Vagina (tissue), 2 donors: ENCODE measurements around the gene PREB. TPM values are rescaled to one million over a fixed set of nuclear protein-coding genes. Genes with fewer than 3 reads are reported as not detected.
"Not testable (repeated sequence)": the region's sequence is repeated elsewhere in the genome, so short reads cannot be mapped to it uniquely, and the experiment has no call there.

Source experiments
- DNase-seq, 2 donors: peaks; one replicate each; pipeline ENCODE4 v3.0.0-alpha.2; 2017; ENCODE audit errors: extremely low spot score in 2 of 2
- H3K27ac ChIP-seq: fragments of 200-600 bp; sonication (generic); one replicate; pipeline ENCODE4 v1.5.1; 2019
- H3K27me3 ChIP-seq: fragments of 200-600 bp; sonication (generic); one replicate; pipeline ENCODE4 v1.5.1; 2019
- H3K36me3 ChIP-seq, 2 donors: fragments of 200-600 bp; sonication (generic); one replicate each; pipeline ENCODE4 v1.5.1; 2017 to 2019
- H3K4me1 ChIP-seq: fragments of 200-600 bp; sonication (generic); one replicate; pipeline ENCODE4 v1.5.1; 2019
- H3K4me3 ChIP-seq, 2 donors: fragments of 200-600 bp; sonication (generic); 1 replicate in 1 of 2; 2 replicates in 1 of 2; pipeline ENCODE4 v1.5.1; 2016 to 2019
- H3K9me3 ChIP-seq: fragments of 200-600 bp; sonication (generic); one replicate; pipeline ENCODE4 v1.5.1; 2019
- CTCF ChIP-seq, 3 experiments: fragments of 450-650 bp in 2 of 3; fragments of 200-600 bp in 1 of 3; sonication (generic) in 1 of 3; IDR thresholded peaks; one replicate each; pipeline ENCODE4 v1.5.1; 2017 to 2019; ENCODE audit warnings: antibody characterized with exemption in 3 of 3, mild to moderate bottlenecking in 2 of 3, moderate library complexity in 2 of 3
- POLR2A ChIP-seq, 2 donors: fragments of 450-650 bp; IDR thresholded peaks; one replicate each; pipeline ENCODE4 v1.6.1; 2017; ENCODE audit warnings: antibody characterized with exemption in 2 of 2, mild to moderate bottlenecking in 2 of 2, moderate library complexity in 2 of 2
- POLR2AphosphoS5 ChIP-seq, 2 donors: sonication (generic); formaldehyde crosslinking; IDR thresholded peaks; one replicate each; pipeline ENCODE4 v1.9.0; 2017; ENCODE audit warnings: antibody characterized with exemption in 2 of 2, mild to moderate bottlenecking in 2 of 2, low read depth in 1 of 2; ENCODE audit not compliant: insufficient read depth in 1 of 2
- intact Hi-C: fragments of 100-400 bp; cut with DNase I; formaldehyde crosslinking; loops from one replicate; pipeline ENCODE4 v1.15.1; 2023
- total RNA-seq: library from RNA; depleted of rRNA; stranded (reverse); fragments of >200 nt; gene quantifications from one replicate; pipeline ENCODE4 v1.2.3, GENCODE V29; 2016

The PREB gene
- total RNA-seq, 1 donor from 2014 or later, result 57.5 TPM

GRCh38 chr2:27178469-27178868 is 44.0 kb upstream of the PREB start:
- Histone ChIP-seq H3K4me1 (no peaks in the 10 kb centered on the region), H3K27me3 (no peaks in the 10 kb centered on the region), H3K36me3 (no peaks in the 10 kb centered on the region), H3K4me3 (no peak overlapping the region), H3K9me3 (no peaks in the 10 kb centered on the region), H3K27ac (no peak overlapping the region)
- intact Hi-C loops, result no loop called here
- DNase-seq, result no peak
- TF ChIP-seq POLR2AphosphoS5 (IDR thresholded peaks at IDR 0.05; ENCODE audit: insufficient read depth in 1 of 2, low read depth in 1 of 2), result no peak
- no peak for TF ChIP-seq CTCF (IDR thresholded peaks at IDR 0.05)
- TF ChIP-seq POLR2A (IDR thresholded peaks at IDR 0.05), result no peak

GRCh38 chr2:27177441-27178351 is 43.3 kb upstream of the PREB start:
- no peaks in the 10 kb centered on the region for H3K9me3 ChIP-seq
- TF ChIP-seq POLR2AphosphoS5 (IDR thresholded peaks at IDR 0.05; ENCODE audit: insufficient read depth in 1 of 2, low read depth in 1 of 2) (no peak), POLR2A (IDR thresholded peaks at IDR 0.05) (no peak), CTCF (IDR thresholded peaks at IDR 0.05) (no peak)
- DNase-seq, result no peak
- H3K27me3 ChIP-seq, result no peaks in the 10 kb centered on the region
- H3K36me3 ChIP-seq, result no peaks in the 10 kb centered on the region
- intact Hi-C loops, result no loop called here
- H3K27ac ChIP-seq, result no peak overlapping the region
- no peaks in the 10 kb centered on the region for H3K4me1 ChIP-seq
- no peak overlapping the region for H3K4me3 ChIP-seq

- H3K36me3 ChIP-seq, H3K9me3 ChIP-seq, DNase-seq, H3K27ac ChIP-seq, H3K4me3 ChIP-seq, intact Hi-C loops, H3K27me3 ChIP-seq, H3K4me1 ChIP-seq: not testable (repeated sequence)
Measured at GRCh38 chr2:27175781-27176180, 41.3 kb upstream of the PREB start.

- no peak for DNase-seq
- TF ChIP-seq POLR2AphosphoS5 (IDR thresholded peaks at IDR 0.05; ENCODE audit: insufficient read depth in 1 of 2, low read depth in 1 of 2) (no peak), CTCF (IDR thresholded peaks at IDR 0.05) (no peak), POLR2A (IDR thresholded peaks at IDR 0.05) (no peak)
- intact Hi-C loops, result no loop called here
- Histone ChIP-seq H3K27me3 (no peaks in the 10 kb centered on the region), H3K36me3 (no peaks in the 10 kb centered on the region), H3K27ac (no peak overlapping the region), H3K4me1 (no peaks in the 10 kb centered on the region), H3K4me3 (no peak overlapping the region), H3K9me3 (no peaks in the 10 kb centered on the region)
Measured at GRCh38 chr2:27175330-27175729, 40.9 kb upstream of the PREB start.

- DNase-seq, result no peak
- Histone ChIP-seq H3K27ac (no peak overlapping the region), H3K36me3 (no peaks in the 10 kb centered on the region), H3K4me3 (no peak overlapping the region), H3K27me3 (no peaks in the 10 kb centered on the region), H3K4me1 (no peaks in the 10 kb centered on the region), H3K9me3 (no peaks in the 10 kb centered on the region)
- no peak for TF ChIP-seq POLR2AphosphoS5 (IDR thresholded peaks at IDR 0.05; ENCODE audit: insufficient read depth in 1 of 2, low read depth in 1 of 2)
- no peak for TF ChIP-seq POLR2A (IDR thresholded peaks at IDR 0.05)
- no peak for TF ChIP-seq CTCF (IDR thresholded peaks at IDR 0.05)
- intact Hi-C loops, result no loop called here
Measured at GRCh38 chr2:27174638-27175037, 40.2 kb upstream of the PREB start.
